Measurements from ENCODE around the gene ENDOD1.
A peak's percentile ranks its signal among the peaks of the same experiment; 100 is the strongest.

Gene ENDOD1

GRCh38 chr11:95076416-95076815, 13.2 kb upstream of the ENDOD1 start:
- no peak for DNase-seq (ENCODE audit: low spot score)

DNA sequence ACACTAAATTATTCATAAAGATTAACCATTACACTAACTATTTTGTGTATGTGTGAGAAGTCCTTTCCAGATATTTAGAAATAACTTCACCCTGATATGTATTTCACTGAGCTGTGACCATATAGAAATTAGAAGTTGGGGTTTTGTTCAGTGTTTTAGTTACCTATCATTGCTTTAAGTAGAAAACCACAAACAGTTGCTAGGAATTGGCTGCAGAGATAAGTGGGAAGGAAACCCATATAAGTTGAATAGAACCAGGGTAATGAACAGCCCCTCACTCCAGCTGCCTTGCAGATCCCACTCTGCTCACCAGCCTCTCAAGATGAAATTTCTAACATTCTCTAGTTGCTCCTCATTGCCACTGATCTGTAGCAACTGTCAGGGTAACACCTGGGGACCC, 12.7 kb upstream of the ENDOD1 start:
- no peak for DNase-seq (ENCODE audit: low spot score)

DNA sequence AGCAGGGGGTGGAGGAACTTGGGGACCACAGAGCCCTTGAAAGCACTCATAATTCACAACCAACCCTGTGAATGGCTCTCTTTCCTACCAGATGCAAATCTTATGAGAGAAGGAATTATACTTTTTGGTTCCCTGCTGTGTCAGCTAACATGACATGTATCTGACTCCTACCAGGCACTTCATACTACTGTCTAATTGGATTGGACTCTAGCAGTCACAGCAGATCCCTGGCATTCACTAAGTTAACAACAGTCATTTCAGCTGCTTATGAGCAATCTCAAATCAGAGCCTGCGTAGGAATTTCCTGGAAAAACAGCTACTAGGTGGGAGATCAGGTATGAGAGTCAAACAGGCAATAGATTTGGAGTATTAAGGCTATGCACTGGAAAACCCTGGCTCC, 11.1 kb upstream of the ENDOD1 start:
- no peak for DNase-seq (ENCODE audit: low spot score)

DNA sequence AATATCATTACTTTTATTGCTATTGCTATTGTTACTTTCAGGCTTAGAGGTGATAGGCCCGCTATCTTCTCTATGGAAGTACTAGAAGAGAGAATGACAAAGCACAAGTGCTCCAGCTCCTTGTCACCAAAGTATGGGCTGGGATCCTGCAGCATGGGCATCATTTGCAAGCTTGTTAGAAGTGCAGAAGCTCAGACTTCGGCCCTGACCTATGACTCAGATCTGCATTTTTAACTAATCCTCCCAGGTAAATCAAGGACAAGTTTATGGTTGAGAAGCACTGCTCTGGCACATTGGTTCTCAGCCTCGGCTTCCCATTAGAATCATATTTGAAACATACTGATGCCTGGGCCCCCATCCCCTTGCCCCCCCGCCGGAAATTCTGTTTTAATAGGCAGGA, 8.6 kb upstream of the ENDOD1 start:
- no peak for DNase-seq (ENCODE audit: low spot score)

DNA sequence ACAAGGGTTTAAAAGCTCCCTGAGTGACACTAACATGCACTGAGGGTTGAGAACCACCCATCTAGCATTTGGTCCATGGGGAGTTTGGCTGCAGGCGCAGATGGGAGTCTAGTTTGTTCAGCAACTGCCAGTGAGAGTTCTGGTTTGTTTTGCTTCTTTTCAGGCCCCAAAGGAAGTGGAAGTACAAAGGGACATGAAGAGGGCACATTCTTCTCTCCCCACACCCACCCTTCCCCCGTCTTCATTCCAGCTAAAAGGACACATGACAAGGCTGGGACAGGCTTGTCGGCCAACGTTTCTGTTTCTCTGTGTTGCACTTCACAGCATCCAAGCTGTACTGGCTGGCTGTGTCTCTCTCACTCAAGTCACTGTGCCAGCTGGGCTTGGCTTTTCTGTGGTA, 8.2 kb upstream of the ENDOD1 start:
- no peak for DNase-seq (ENCODE audit: low spot score)

- DNase-seq (ENCODE audit: low spot score), result no peak
These were observed 7.1 kb upstream of the ENDOD1 start for GRCh38 chr11:95082576-95083001.

DNA sequence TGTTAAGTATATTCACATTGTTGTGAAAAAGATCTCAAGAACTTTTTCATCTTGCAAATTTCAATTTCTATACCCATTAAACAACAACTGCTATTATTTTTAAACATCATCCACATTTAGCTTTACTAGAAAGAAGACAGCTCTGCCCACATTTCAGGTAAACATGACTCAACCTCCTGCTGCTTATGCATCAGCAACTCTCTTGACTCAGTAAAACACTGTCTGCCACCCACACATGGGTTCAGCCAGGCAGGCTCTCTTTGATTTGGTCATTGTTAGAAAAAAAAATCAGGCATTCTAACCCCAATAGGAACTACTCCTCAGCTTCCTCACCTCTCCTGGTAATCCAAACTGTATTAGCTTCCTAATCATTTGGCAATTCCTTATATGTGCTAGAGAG, 5.1 kb upstream of the ENDOD1 start:
- no peak for DNase-seq (ENCODE audit: low spot score)

DNA sequence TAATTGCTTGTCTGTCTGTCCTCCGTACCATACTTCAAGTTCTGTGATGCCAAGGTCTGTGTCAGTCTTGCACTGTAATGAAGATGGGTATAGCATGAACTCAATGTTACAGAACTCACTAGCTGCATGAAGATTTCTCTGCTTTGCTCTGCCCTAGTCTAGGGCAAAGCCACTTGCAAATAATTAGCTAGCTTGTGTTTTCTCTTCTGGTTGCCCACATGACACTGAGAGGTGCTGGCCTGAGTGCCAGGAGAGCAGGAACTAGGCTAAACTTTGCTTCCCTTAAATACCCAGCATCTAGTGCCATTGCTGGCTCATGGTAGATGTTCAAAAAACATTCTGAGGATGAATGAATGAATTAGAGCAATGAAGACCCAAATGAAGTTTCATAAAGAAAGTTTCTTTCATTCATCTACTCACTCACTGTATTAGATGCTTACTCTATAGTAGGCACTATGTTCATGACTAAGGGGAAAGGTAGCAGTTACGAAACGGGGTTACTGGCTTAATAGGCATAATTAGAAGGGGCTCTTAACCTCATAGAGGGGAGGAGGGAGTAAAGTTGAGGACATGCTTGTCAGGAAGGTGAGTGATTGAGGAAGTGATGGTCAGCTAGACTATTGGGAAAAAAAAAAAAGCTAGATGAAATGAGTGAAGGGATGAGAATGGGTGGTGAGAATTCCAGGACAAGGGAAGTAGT, 4.4 kb upstream of the ENDOD1 start:
- no peak for DNase-seq (ENCODE audit: low spot score)

DNA sequence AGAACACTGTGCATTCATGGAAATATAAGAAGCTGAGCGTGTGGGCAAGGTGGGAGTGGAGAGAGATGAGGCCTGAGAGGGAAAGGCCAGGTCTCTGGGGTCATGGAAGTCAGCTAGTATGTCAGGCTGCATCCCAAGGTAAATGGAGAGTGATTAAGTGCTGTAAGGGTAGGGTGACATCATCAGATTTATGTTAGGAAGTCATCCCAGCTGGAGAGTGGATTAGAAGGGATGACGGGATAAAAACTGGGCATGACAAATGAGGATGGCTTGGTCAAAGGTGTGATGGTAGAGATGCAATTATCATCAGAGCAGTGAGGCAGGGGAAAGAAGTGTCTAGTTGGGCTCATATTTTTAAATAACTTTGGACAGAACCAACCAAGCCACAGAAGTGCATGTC, 3.5 kb upstream of the ENDOD1 start:
- DNase-seq (ENCODE audit: low spot score), result no peak

DNA sequence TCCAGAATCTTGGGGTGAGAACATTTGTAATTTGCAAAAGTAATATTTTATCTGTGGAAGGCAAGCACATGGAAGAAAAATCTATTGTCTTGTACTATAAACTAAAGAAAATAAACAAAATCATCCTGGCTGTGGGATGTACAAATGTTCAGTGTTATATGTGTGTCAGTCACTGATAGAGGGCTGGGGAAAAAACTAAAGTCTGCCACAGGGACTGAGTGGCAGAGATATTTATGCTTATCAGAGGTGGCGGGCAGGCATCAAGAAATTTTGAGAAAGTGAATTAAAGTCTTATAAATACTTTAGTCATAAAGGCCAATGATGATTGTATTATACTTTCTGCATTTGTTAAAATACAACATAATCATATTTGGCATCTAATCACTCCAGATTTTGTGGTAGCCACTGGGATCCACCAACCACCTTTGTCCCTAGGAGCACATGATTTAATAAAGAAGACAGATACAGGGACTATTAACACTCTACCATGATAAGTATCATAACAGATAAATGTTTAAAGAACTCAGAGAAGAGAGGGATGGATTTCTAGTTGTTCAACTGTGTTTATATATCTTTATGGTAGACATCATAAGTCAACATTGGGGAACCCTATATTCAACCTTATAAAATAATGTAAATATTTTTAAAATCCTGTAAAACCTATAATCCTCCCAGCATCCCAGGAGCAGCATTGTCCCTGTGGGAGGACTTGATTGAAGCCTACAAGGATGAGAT, 2.6 kb upstream of the ENDOD1 start:
- no peak for DNase-seq (ENCODE audit: low spot score)

- DNase-seq (ENCODE audit: low spot score), result no peak
These were observed 563 bp upstream of the ENDOD1 start for GRCh38 chr11:95088946-95089619.

DNA sequence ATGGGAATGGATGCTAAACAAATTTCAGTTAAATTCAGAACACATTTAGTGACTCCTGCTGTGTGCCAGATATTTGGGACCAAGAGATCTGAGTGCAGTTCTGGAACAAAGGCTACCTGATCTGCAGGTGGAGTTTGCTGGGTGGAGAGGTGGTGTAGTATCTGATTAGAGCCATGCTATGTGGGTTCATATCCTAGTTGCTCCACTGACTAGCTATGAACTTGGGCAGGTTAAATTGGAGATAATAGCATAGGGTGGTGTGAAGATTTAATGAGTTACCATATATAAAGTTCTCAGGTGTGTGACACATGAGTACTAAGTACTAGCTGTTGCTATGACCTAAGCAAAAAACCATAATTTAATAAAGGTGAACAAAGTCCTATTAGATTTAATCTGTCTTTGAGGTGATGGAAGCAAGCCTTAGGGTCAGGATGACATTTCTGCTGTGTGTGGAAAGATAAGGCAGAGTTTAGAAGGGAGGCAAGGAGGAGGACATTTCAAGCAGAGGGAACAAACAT, 2.1 kb downstream of the ENDOD1 start:
- DNase-seq (ENCODE audit: low spot score), result no peak

DNA sequence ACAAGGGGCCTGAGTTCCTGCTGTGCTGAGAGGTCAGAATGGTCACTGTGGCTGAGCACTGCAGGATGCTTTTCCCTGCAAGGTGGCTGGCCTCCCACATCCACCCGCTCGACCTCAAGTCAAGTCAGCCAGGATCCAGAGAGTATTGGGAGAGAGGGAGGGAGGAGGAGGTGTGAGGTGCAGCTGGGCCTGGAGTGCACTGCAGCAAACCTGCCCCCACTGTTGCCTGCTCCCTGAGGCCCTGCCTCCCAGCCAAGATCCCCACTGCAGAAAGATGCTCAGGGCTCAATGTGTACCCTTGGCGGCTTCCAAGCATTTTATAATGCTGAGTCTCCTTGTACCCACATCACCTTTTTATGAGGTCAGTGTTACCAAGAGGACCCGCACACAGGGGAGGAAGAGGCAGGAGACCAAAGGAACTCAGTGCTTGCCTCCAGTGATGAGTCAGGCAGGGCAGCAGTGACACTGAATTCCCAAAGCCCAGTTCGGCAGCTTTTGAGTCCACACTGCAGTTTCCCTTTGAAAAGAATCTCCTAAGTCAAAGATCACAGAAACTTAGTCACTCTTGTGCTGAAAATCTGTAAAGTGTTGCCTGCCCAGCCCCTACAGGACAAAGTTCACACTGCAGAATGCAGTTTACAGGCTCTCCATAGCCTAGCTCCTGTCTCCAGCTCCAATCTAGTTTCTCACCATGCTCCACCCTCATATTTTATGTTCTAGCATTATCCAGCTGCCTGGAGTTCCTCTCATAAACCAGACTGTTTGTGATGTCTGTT, 3.1 kb downstream of the ENDOD1 start:
- DNase-seq (ENCODE audit: low spot score), result peak; percentile 75

DNA sequence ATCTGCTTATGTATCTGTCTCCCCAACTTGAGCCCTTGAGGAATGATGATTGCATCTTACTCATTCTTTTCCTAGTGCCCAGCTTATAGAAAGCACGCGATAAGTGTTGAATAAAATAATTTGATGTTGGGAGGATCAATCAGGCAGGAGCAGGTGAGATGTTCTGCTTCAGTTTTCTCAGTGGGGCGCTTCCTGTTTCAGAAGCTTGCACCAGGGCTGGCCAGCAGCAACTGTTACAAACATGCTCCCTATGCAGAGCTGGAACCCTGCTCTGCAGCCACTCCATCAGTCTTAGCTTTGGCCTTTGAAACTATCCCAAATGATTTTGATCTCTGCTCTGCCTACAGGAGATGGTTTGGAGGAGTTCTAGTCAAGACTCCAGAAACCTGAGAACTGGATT, 3.9 kb downstream of the ENDOD1 start:
- DNase-seq (ENCODE audit: low spot score), result no peak

DNA sequence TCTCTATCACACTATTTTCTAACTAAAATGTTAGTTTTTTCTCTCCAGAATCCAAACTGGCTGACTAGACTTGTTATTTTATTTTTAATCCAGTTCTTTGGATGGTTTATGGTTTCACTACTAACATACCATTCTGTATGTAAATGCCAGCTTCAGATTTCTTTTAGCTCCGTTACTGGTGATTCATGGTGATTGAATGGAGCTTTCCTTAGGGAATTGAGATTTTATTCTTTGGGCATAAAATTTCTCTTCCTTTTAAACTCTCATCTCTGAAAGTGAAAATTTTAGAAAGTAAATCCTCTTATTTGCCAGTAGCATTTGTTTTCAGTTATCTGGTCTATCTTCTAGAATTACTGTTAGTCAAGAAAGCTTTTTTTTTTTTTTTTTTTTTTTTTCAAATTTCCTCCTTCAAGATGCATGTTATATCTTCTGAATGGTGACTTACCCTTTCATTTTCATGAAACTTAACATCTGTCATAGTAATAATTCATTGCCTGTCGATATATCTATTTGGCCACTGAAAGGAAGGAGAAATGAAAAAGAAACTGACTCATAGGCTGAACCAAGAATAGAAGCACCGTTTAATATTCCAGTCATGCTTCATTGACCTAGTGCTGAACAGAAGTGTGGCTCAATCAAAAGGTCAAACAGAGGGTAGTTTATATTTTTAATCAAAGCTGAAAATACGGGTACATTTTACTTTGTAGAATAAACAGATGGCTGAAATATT, 6.4 kb downstream of the ENDOD1 start:
- DNase-seq (ENCODE audit: low spot score), result no peak

GRCh38 chr11:95097209-95097608, 7.6 kb downstream of the ENDOD1 start:
- no peak for DNase-seq (ENCODE audit: low spot score)

DNA sequence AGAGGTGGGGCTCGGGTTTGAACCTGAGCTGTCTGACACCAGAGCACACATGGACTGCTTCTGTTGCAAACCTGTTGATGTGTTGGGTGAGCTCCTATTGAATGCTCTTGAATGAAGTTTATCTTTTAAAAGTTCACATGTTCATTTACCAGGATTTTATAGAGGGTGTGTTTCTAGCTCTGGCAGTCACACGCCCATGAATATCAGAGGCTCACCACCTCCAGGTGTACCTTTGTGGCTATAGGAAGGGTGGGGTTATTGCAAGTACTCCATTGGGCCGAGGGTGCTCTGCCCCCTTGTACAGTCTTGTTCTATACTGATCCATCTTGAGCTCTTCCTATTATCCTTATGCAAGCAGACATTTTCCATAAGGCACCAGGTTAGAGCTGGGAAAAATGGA, 9.2 kb downstream of the ENDOD1 start:
- DNase-seq (ENCODE audit: low spot score), result peak; percentile 9

- DNase-seq (ENCODE audit: low spot score), result no peak
These were observed 10.6 kb downstream of the ENDOD1 start for GRCh38 chr11:95100191-95100648.

- no peak for DNase-seq (ENCODE audit: low spot score)
These were observed 11.3 kb downstream of the ENDOD1 start for GRCh38 chr11:95100856-95101507.

GRCh38 chr11:95101935-95102334, 12.3 kb downstream of the ENDOD1 start:
- no peak for DNase-seq (ENCODE audit: low spot score)

GRCh38 chr11:95102733-95103132, 13.1 kb downstream of the ENDOD1 start:
- no peak for DNase-seq (ENCODE audit: low spot score)
